ENCODE results near the gene MAD2L1BP.

The MAD2L1BP gene

GRCh38 chr6:43669050-43669921, 33.6 kb downstream of the MAD2L1BP start:
- Histone ChIP-seq H3K36me3 (ENCODE audit: control insufficient read depth in 1 of 2, insufficient read depth in 2 of 2, low read length in 2 of 2) (peaks cover 24 to 34% of the 10 kb centered on the region in 2 donors), H3K9me3 (ENCODE audit: control insufficient read depth in 1 of 2, low read length in 2 of 2) (no peaks in the 10 kb centered on the region), H3K27me3 (ENCODE audit: low read depth, low read length) (no peaks in the 10 kb centered on the region), H3K4me1 (ENCODE audit: control insufficient read depth in 1 of 2, insufficient read depth in 2 of 2, low read length in 2 of 2) (peaks cover 15 to 41% of the 10 kb centered on the region in 2 donors), H3K27ac (ENCODE audit: low read length) (peak overlapping the region; percentile 31), H3K4me3 (ENCODE audit: low read depth in 1 of 2, low read length in 2 of 2) (no peak overlapping the region)

DNA sequence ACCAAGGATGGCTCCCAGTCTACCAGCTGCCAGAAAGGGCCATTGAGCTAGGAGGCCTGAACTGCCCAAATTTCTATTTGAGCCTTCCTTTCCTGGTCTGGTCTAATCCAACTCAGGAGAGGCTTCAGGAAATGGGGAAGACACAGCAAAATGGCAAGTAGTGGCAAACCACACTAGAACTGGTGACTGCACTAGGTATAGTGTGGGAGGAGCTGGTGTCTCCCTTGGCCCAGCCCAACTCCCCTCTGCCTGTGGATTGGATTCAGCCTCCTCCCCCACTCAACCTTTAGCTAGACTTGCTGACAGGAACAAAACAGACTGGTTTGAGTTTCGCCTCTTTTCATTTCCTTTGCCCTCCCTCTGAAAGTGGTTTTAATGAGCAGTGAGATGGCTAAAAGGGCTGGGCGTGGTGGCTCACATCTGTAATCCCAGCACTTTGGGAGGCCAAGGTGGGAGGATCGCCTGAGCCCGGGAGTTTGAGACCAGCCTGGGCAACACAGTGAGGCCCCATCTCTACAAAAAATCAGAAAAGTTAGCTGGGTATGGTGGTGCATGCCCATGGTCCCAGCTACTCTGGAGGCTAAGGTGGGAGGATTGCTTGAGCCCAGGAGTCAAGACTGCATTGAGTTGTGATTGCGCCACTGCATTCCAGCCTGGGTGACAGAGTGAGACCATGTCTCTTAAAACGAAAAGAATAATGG, 34.4 kb downstream of the MAD2L1BP start:
- peaks cover 32 to 42% of the 10 kb centered on the region in 2 donors for H3K36me3 ChIP-seq (ENCODE audit: control insufficient read depth in 1 of 2, insufficient read depth in 2 of 2, low read length in 2 of 2)
- H3K4me1 ChIP-seq (ENCODE audit: control insufficient read depth in 1 of 2, insufficient read depth in 2 of 2, low read length in 2 of 2), result peaks cover 15 to 41% of the 10 kb centered on the region in 2 donors
- H3K27me3 ChIP-seq (ENCODE audit: low read depth, low read length), result no peaks in the 10 kb centered on the region
- H3K4me3 ChIP-seq (ENCODE audit: low read depth in 1 of 2, low read length in 2 of 2), result no peak overlapping the region
- peak overlapping the region; percentile 31 for H3K27ac ChIP-seq (ENCODE audit: low read length)
- H3K9me3 ChIP-seq (ENCODE audit: control insufficient read depth in 1 of 2, low read length in 2 of 2), result no peaks in the 10 kb centered on the region

DNA sequence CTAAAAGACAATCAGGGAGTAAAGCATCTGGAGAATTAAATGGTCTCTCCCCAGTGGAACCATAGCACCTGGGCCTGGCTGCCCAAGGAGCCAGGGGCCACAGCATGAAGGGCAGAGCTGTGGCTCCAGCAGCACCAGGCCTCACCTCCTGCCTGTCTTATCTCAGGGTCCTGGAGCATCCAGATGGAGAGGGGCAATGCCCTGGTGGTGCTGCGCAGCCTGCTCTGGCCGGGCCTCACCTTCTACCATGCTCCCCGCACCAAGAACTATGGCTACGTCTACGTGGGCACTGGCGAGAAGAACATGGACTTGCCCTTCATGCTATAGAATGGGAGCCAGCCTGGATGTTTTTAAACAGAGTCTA, 35.0 kb downstream of the MAD2L1BP start:
- H3K27ac ChIP-seq (ENCODE audit: low read length), result no peak overlapping the region
- no peaks in the 10 kb centered on the region for H3K9me3 ChIP-seq (ENCODE audit: control insufficient read depth in 1 of 2, low read length in 2 of 2)
- peaks cover 37 to 48% of the 10 kb centered on the region in 2 donors for H3K36me3 ChIP-seq (ENCODE audit: control insufficient read depth in 1 of 2, insufficient read depth in 2 of 2, low read length in 2 of 2)

DNA sequence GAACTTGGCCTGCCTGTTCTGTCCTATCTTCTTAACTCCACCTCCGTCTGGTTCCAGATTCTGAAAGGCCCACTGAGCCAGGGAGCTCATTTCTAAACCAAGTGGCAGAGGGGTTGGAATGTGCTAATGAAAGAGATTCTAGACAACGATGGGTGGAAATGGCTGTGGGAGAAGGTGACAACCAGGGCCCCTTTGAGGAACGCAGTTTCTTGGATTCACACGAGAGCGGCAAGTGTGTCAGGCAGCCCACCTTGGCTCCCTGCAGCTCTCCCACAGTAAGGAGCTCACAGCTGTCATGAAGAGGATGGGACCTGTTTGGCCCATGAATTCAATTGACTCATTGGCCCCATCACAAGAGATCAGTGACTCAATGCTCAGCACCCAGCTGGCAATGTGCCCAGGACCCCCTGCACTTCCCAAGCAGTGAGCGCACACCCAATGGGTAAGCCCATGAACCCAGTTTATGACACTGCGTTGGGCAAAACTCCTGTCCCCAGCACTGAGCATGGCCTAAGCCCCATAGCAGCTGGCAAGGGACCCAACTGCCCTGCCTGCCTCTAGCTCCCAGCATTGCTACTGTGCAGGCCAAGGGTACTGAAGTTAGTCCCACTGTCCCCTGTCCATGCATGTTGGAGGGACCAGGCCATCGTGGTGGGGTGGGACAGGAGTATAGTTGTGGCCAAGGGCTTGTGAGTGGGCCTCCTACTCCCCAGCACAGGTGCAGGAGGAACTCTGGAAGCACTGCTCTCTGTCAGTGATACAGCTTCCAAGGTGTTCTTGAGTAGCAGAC, 35.6 kb downstream of the MAD2L1BP start:
- H3K9me3 ChIP-seq (ENCODE audit: control insufficient read depth in 1 of 2, low read length in 2 of 2), result no peaks in the 10 kb centered on the region
- H3K36me3 ChIP-seq (ENCODE audit: control insufficient read depth in 1 of 2, insufficient read depth in 2 of 2, low read length in 2 of 2), result peaks cover 41 to 52% of the 10 kb centered on the region in 2 donors
- no peak overlapping the region for H3K27ac ChIP-seq (ENCODE audit: low read length)
- H3K27me3 ChIP-seq (ENCODE audit: low read depth, low read length), result no peaks in the 10 kb centered on the region
- H3K4me1 ChIP-seq (ENCODE audit: control insufficient read depth in 1 of 2, insufficient read depth in 2 of 2, low read length in 2 of 2), result peaks cover 15 to 41% of the 10 kb centered on the region in 2 donors
- no peak overlapping the region for H3K4me3 ChIP-seq (ENCODE audit: low read depth in 1 of 2, low read length in 2 of 2)

More for the DNA sequence above, 35.0 kb downstream of the MAD2L1BP start:
- H3K27me3 ChIP-seq (ENCODE audit: low read depth, low read length), result no peaks in the 10 kb centered on the region
- peaks cover 15 to 41% of the 10 kb centered on the region in 2 donors for H3K4me1 ChIP-seq (ENCODE audit: control insufficient read depth in 1 of 2, insufficient read depth in 2 of 2, low read length in 2 of 2)
- no peak overlapping the region for H3K4me3 ChIP-seq (ENCODE audit: low read depth in 1 of 2, low read length in 2 of 2)

GRCh38 chr6:43671801-43672690, 36.4 kb downstream of the MAD2L1BP start:
- peaks cover 50 to 60% of the 10 kb centered on the region in 2 donors for H3K36me3 ChIP-seq (ENCODE audit: control insufficient read depth in 1 of 2, insufficient read depth in 2 of 2, low read length in 2 of 2)
- no peak overlapping the region for H3K27ac ChIP-seq (ENCODE audit: low read length)
- H3K4me1 ChIP-seq (ENCODE audit: control insufficient read depth in 1 of 2, insufficient read depth in 2 of 2, low read length in 2 of 2), result peaks cover 15 to 39% of the 10 kb centered on the region in 2 donors

GRCh38 chr6:43673444-43674084, 37.9 kb downstream of the MAD2L1BP start:
- no peaks in the 10 kb centered on the region for H3K27me3 ChIP-seq (ENCODE audit: low read depth, low read length)
- H3K4me3 ChIP-seq (ENCODE audit: low read depth in 1 of 2, low read length in 2 of 2), result no peak overlapping the region
- no peak overlapping the region for H3K27ac ChIP-seq (ENCODE audit: low read length)
- peaks cover 4 to 24% of the 10 kb centered on the region in 2 donors for H3K4me1 ChIP-seq (ENCODE audit: control insufficient read depth in 1 of 2, insufficient read depth in 2 of 2, low read length in 2 of 2)
- H3K9me3 ChIP-seq (ENCODE audit: control insufficient read depth in 1 of 2, low read length in 2 of 2), result no peaks in the 10 kb centered on the region
- peaks cover 65 to 76% of the 10 kb centered on the region in 2 donors for H3K36me3 ChIP-seq (ENCODE audit: control insufficient read depth in 1 of 2, insufficient read depth in 2 of 2, low read length in 2 of 2)

More at GRCh38 chr6:43671801-43672690, 36.4 kb downstream of the MAD2L1BP start:
- Histone ChIP-seq H3K4me3 (ENCODE audit: low read depth in 1 of 2, low read length in 2 of 2) (no peak overlapping the region), H3K27me3 (ENCODE audit: low read depth, low read length) (no peaks in the 10 kb centered on the region), H3K9me3 (ENCODE audit: control insufficient read depth in 1 of 2, low read length in 2 of 2) (no peaks in the 10 kb centered on the region)

DNA sequence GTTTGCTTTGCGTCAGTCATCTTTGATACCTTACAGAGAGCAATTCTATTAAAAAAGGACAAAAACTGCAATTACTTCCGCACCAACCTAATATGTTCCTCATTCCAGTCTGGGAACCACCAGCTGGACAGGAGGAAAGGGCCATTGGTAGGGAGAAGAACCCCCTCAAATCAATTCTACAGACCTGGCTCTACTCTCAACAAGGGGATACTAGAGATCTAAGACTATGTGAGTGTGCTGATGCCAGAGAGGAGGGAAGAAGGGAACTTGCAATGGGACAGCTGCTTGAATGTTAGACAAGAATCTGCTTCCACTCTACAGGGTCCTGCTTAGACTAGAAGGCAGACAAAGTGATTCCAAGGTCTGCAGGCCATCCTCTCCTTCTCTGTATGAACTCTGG, 38.7 kb downstream of the MAD2L1BP start:
- Histone ChIP-seq H3K27me3 (ENCODE audit: low read depth, low read length) (no peaks in the 10 kb centered on the region), H3K4me3 (ENCODE audit: low read depth in 1 of 2, low read length in 2 of 2) (no peak overlapping the region), H3K36me3 (ENCODE audit: control insufficient read depth in 1 of 2, insufficient read depth in 2 of 2, low read length in 2 of 2) (peaks cover 71 to 80% of the 10 kb centered on the region in 2 donors), H3K9me3 (ENCODE audit: control insufficient read depth in 1 of 2, low read length in 2 of 2) (no peaks in the 10 kb centered on the region), H3K4me1 (ENCODE audit: control insufficient read depth in 1 of 2, insufficient read depth in 2 of 2, low read length in 2 of 2) (peaks cover 4 to 16% of the 10 kb centered on the region in 2 donors), H3K27ac (ENCODE audit: low read length) (no peak overlapping the region)

- H3K27me3 ChIP-seq (ENCODE audit: low read depth, low read length), result no peaks in the 10 kb centered on the region
- no peak overlapping the region for H3K27ac ChIP-seq (ENCODE audit: low read length)
- no peaks in the 10 kb centered on the region for H3K9me3 ChIP-seq (ENCODE audit: control insufficient read depth in 1 of 2, low read length in 2 of 2)
- peaks cover 1 to 11% of the 10 kb centered on the region in 2 donors for H3K4me1 ChIP-seq (ENCODE audit: control insufficient read depth in 1 of 2, insufficient read depth in 2 of 2, low read length in 2 of 2)
- H3K4me3 ChIP-seq (ENCODE audit: low read depth in 1 of 2, low read length in 2 of 2), result no peak overlapping the region
- peaks cover 76 to 82% of the 10 kb centered on the region in 2 donors for H3K36me3 ChIP-seq (ENCODE audit: control insufficient read depth in 1 of 2, insufficient read depth in 2 of 2, low read length in 2 of 2)
Observed at GRCh38 chr6:43674921-43675320, 39.3 kb downstream of the MAD2L1BP start.

- no peaks in the 10 kb centered on the region for H3K9me3 ChIP-seq (ENCODE audit: control insufficient read depth in 1 of 2, low read length in 2 of 2)
- no peak overlapping the region for H3K27ac ChIP-seq (ENCODE audit: low read length)
- H3K36me3 ChIP-seq (ENCODE audit: control insufficient read depth in 1 of 2, insufficient read depth in 2 of 2, low read length in 2 of 2), result peaks cover 67 to 73% of the 10 kb centered on the region in 2 donors
- no peak overlapping the region for H3K4me3 ChIP-seq (ENCODE audit: low read depth in 1 of 2, low read length in 2 of 2)
- no peaks in the 10 kb centered on the region for H3K27me3 ChIP-seq (ENCODE audit: low read depth, low read length)
- H3K4me1 ChIP-seq (ENCODE audit: control insufficient read depth in 1 of 2, insufficient read depth in 2 of 2, low read length in 2 of 2), result peaks cover 0 to 7% of the 10 kb centered on the region in 2 donors
Observed at GRCh38 chr6:43676962-43677606, 41.4 kb downstream of the MAD2L1BP start.

Data from muscle layer of duodenum (tissue), 2 donors.